Sigmoid colon (tissue), 4 donors: Measurements from ENCODE around the gene C1S.

Experiments used
- EP300 ChIP-seq, 4 donors: sonication (generic); formaldehyde crosslinking; IDR thresholded peaks; one replicate each; pipeline ENCODE4 v1.6.1; 2017; ENCODE audit warnings: antibody characterized with exemption in 4 of 4
- POLR2A ChIP-seq, 2 donors: fragments of 450-650 bp; IDR thresholded peaks; one replicate each; pipeline ENCODE4 v1.6.1; 2016; ENCODE audit warnings: antibody characterized with exemption in 2 of 2, mild to moderate bottlenecking in 2 of 2, moderate library complexity in 2 of 2
- POLR2AphosphoS5 ChIP-seq, 4 donors: sonication (generic); formaldehyde crosslinking; IDR thresholded peaks; one replicate each; pipeline ENCODE4 v1.6.1; 2017; ENCODE audit warnings: antibody characterized with exemption in 4 of 4
- TF ChIP-seq, protein P1 (sequence below), 4 experiments: fragments of 450-650 bp in 3 of 4; fragments of 200-600 bp in 1 of 4; IDR thresholded peaks; one replicate each; pipeline ENCODE4 v1.5.1; 2016 to 2019; ENCODE audit warnings: antibody characterized with exemption in 4 of 4, mild to moderate bottlenecking in 3 of 4, moderate library complexity in 2 of 4

DNA sequence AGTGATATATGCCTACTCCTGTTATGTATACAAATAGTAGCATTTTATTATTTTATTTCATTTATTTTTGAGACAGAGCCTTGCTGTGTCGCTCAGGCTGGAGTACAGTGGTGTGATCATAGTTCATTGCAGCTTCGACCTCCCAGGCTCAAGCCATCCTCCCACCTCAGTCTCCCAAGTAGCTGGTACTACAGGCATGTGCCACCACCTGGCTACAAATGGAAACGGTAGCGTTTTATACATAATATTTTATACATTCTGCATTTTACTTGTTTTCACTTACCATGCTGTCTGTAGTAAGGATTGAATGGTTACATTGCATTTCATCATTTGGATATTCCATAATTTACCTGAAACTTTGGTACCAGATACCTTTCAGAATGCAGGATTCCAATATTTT is 17.6 kb downstream of the C1S start:
- TF ChIP-seq, protein P1, sequence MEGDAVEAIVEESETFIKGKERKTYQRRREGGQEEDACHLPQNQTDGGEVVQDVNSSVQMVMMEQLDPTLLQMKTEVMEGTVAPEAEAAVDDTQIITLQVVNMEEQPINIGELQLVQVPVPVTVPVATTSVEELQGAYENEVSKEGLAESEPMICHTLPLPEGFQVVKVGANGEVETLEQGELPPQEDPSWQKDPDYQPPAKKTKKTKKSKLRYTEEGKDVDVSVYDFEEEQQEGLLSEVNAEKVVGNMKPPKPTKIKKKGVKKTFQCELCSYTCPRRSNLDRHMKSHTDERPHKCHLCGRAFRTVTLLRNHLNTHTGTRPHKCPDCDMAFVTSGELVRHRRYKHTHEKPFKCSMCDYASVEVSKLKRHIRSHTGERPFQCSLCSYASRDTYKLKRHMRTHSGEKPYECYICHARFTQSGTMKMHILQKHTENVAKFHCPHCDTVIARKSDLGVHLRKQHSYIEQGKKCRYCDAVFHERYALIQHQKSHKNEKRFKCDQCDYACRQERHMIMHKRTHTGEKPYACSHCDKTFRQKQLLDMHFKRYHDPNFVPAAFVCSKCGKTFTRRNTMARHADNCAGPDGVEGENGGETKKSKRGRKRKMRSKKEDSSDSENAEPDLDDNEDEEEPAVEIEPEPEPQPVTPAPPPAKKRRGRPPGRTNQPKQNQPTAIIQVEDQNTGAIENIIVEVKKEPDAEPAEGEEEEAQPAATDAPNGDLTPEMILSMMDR (IDR thresholded peaks at IDR 0.05): no peak
- TF ChIP-seq POLR2A (IDR thresholded peaks at IDR 0.05) (no peak), EP300 (IDR thresholded peaks at IDR 0.05) (no peak), POLR2AphosphoS5 (IDR thresholded peaks at IDR 0.05) (no peak)
